Raji (cell line): ENCODE data around the gene CDKN2C.
A peak's percentile ranks its signal among the peaks of the same experiment; 100 is the strongest.

Experiments
- POLR2A ChIP-seq: IDR thresholded peaks from 2 replicates; pipeline ENCODE4 v1.6.1; 2011; ENCODE audit warnings: low read depth, low read length, control low read depth; ENCODE audit not compliant: insufficient read depth

CDKN2C gene

GRCh38 chr1:50993645-50994044 is 23.6 kb downstream of the CDKN2C start:
- no peak for TF ChIP-seq POLR2A

GRCh38 chr1:50994997-50995396 is 25.0 kb downstream of the CDKN2C start:
- no peak for TF ChIP-seq POLR2A

GRCh38 chr1:50995651-50996050 is 25.6 kb downstream of the CDKN2C start:
- no peak for TF ChIP-seq POLR2A

- TF ChIP-seq POLR2A: no peak
These were observed 26.0 kb downstream of the CDKN2C start for GRCh38 chr1:50996083-50996482.

- TF ChIP-seq POLR2A: peak; percentile 52
These were observed 30.1 kb downstream of the CDKN2C start for GRCh38 chr1:51000160-51000559.

GRCh38 chr1:51000651-51001050 is 30.6 kb downstream of the CDKN2C start:
- TF ChIP-seq POLR2A: no peak

- no peak for TF ChIP-seq POLR2A
These were observed 32.5 kb downstream of the CDKN2C start for GRCh38 chr1:51002516-51002915.

- no peak for TF ChIP-seq POLR2A
These were observed 39.3 kb downstream of the CDKN2C start for GRCh38 chr1:51009381-51009780.

GRCh38 chr1:51014878-51015277 is 44.8 kb downstream of the CDKN2C start:
- no peak for TF ChIP-seq POLR2A

GRCh38 chr1:51019811-51020210 is 49.8 kb downstream of the CDKN2C start:
- TF ChIP-seq POLR2A: no peak
